Tibial artery (tissue), 4 donors: ENCODE measurements around the gene MORC2.

Source experiments
- DNase-seq, 2 donors: peaks; one replicate each; pipeline ENCODE4 v3.0.0-alpha.2; 2019
- H3K27ac ChIP-seq, 2 donors: fragments of 200-600 bp; sonication (generic) in 1 of 2; 1 replicate in 1 of 2; 2 replicates in 1 of 2; pipeline ENCODE4 v1.5.1; 2018 to 2019; ENCODE audit warnings: mild to moderate bottlenecking in 1 of 2
- H3K27me3 ChIP-seq, 2 donors: fragments of 200-600 bp; sonication (generic) in 1 of 2; one replicate each; pipeline versions ENCODE4 v1.5.1 to v1.6.0; 2016 to 2019
- H3K36me3 ChIP-seq, 3 donors: fragments of 200-600 bp; sonication (generic) in 2 of 3; one replicate each; pipeline ENCODE4 v1.5.1; 2016 to 2019; ENCODE audit warnings: mild to moderate bottlenecking in 2 of 3
- H3K4me1 ChIP-seq, 4 donors: fragments of 200-600 bp; sonication (generic) in 2 of 4; 1 replicate in 3 of 4; 2 replicates in 1 of 4; pipeline ENCODE4 v1.5.1; 2016 to 2019
- H3K4me3 ChIP-seq, 2 donors: fragments of 200-600 bp; sonication (generic) in 1 of 2; 1 replicate in 1 of 2; 2 replicates in 1 of 2; pipeline ENCODE4 v1.5.1; 2018 to 2019; ENCODE audit warnings: mild to moderate bottlenecking in 2 of 2
- H3K9me3 ChIP-seq, 3 donors: fragments of 200-600 bp; sonication (generic) in 1 of 3; one replicate each; pipeline ENCODE4 v1.5.1; 2016 to 2019
- CTCF ChIP-seq, 2 experiments: fragments of 200-600 bp in 1 of 2; fragments of 450-650 bp in 1 of 2; IDR thresholded peaks; one replicate each; pipeline ENCODE4 v1.5.1; 2017 to 2019; ENCODE audit warnings: antibody characterized with exemption in 2 of 2, mild to moderate bottlenecking in 1 of 2, moderate library complexity in 1 of 2
- intact Hi-C: fragments of 100-400 bp; cut with DNase I; formaldehyde crosslinking; loops from one replicate; pipeline ENCODE4 v1.15.0; 2023; ENCODE audit warnings: low total_unique reads

Gene MORC2

GRCh38 chr22:30968015-30968923 is at the start of gene MORC2:
MORC2 (minus strand) TSS chr22:30968774; CDS start chr22:30967889, 885 bp downstream.
- peak within 1 kb of the TSS; percentile 83 to 95 for H3K4me3 ChIP-seq
- peak in 1 of 2 experiments; percentile 11 for TF ChIP-seq CTCF (IDR thresholded peaks at IDR 0.05)
- DNase-seq: no peak
- no peaks in the 10 kb centered on the region for H3K27me3 ChIP-seq
- H3K9me3 ChIP-seq: peaks cover 5 to 33% (median 25%) of the 10 kb centered on the region in 3 donors
- intact Hi-C loops: loop anchor here (2.0 to 5.0 kb wide), 2 partner anchors 69 to 115 kb away; no protein-coding TSS in a partner anchor
- peaks cover 26 to 33% (median 32%) of the 10 kb centered on the region in 3 donors for H3K36me3 ChIP-seq
- H3K4me1 ChIP-seq: peaks cover 0 to 68% (median 21%) of the 10 kb centered on the region in 4 donors
- peak within 1 kb of the TSS; percentile 95 to 96 for H3K27ac ChIP-seq

- no peaks in the 10 kb centered on the region for H3K27me3 ChIP-seq
- no peak overlapping the region for H3K4me3 ChIP-seq
- no peak overlapping the region for H3K27ac ChIP-seq
- no peak for DNase-seq
- H3K36me3 ChIP-seq: no peaks in the 10 kb centered on the region
- H3K4me1 ChIP-seq: no peaks in the 10 kb centered on the region
- no peak for TF ChIP-seq CTCF (IDR thresholded peaks at IDR 0.05)
- intact Hi-C loops: no loop called here
- H3K9me3 ChIP-seq: peaks cover 0 to 9% (median 9%) of the 10 kb centered on the region in 3 donors
Observed at GRCh38 chr22:31005535-31005934, 37.0 kb upstream of the MORC2 start.

GRCh38 chr22:31001124-31001770 is 32.7 kb upstream of the MORC2 start:
- Histone ChIP-seq H3K9me3 (peaks cover 0 to 9% (median 9%) of the 10 kb centered on the region in 3 donors), H3K4me1 (peaks cover 0 to 19% (median 0%) of the 10 kb centered on the region in 4 donors), H3K27ac (no peak overlapping the region), H3K36me3 (no peaks in the 10 kb centered on the region), H3K4me3 (no peak overlapping the region), H3K27me3 (no peaks in the 10 kb centered on the region)
- intact Hi-C loops: no loop called here
- no peak for TF ChIP-seq CTCF (IDR thresholded peaks at IDR 0.05)
- DNase-seq: no peak

- intact Hi-C loops: no loop called here
- TF ChIP-seq CTCF (IDR thresholded peaks at IDR 0.05): no peak
Observed at GRCh38 chr22:30998329-30998728, 29.8 kb upstream of the MORC2 start.

GRCh38 chr22:30996462-30996861 is 27.9 kb upstream of the MORC2 start:
- Histone ChIP-seq H3K4me3 (no peak overlapping the region), H3K27ac (peak overlapping the region; percentile 50 to 69), H3K27me3 (no peaks in the 10 kb centered on the region), H3K4me1 (peaks cover 0 to 45% (median 14%) of the 10 kb centered on the region in 4 donors), H3K36me3 (no peaks in the 10 kb centered on the region), H3K9me3 (no peaks in the 10 kb centered on the region)
- intact Hi-C loops: no loop called here
- no peak for TF ChIP-seq CTCF (IDR thresholded peaks at IDR 0.05)
- DNase-seq: no peak

More at GRCh38 chr22:30998329-30998728, 29.8 kb upstream of the MORC2 start:
- DNase-seq: no peak
- H3K4me1 ChIP-seq: peaks cover 0 to 29% (median 2%) of the 10 kb centered on the region in 4 donors
- no peaks in the 10 kb centered on the region for H3K36me3 ChIP-seq
- peak overlapping the region in 1 of 2 donors; percentile 50 for H3K27ac ChIP-seq
- H3K4me3 ChIP-seq: no peak overlapping the region
- no peaks in the 10 kb centered on the region for H3K27me3 ChIP-seq
- no peaks in the 10 kb centered on the region for H3K9me3 ChIP-seq
